ENCODE results near the gene DEF6. TPM values are rescaled to one million over a fixed set of nuclear protein-coding genes. Genes with fewer than 3 reads are reported as not detected.

The DEF6 gene
- total RNA-seq (10 to 100 TPM in 1 of 9 donors, 1 to 10 TPM in 5, under 1 TPM in 3; 0.38 to 14.4 (median 1.3) TPM), polyA plus RNA-seq (under 1 TPM; 0.72 to 0.86 TPM)
- long read RNA-seq, donor 1, partial matches to known transcripts, result 0 of 4 reads
- long read RNA-seq, donor 1, other reads (novel, unspliced or antisense), result 2 of 4 reads
- long read RNA-seq, donor 2, partial matches to known transcripts, result 0 of 4 reads
- long read RNA-seq, donor 2, other reads (novel, unspliced or antisense), result 0 of 4 reads
- long read RNA-seq, donor 3, partial matches to known transcripts, result 1 of 4 reads
- long read RNA-seq, donor 3, other reads (novel, unspliced or antisense), result 1 of 4 reads

GRCh38 chr6:35297601-35298481, at the start of gene DEF6:
Gene DEF6, plus strand, starts transcription at chr6:35297818. Its CDS starts 39 bp downstream, at chr6:35297857.
- 26 to 35% (median 33%) methylated on average over 20 to 35 of the region's 35 CpGs for WGBS, 4 donors
- peak; percentile 54 to 82 (median 70) for TF ChIP-seq CTCF (IDR thresholded peaks at IDR 0.05)
- peak in 1 of 2 donors; percentile 32 for TF ChIP-seq POLR2A (IDR thresholded peaks at IDR 0.05)
- Histone ChIP-seq H3K27ac (peak within 1 kb of the TSS in 7 of 12 donors; percentile 41 to 93 (median 49)), H3K4me1 (peaks cover 0 to 58% (median 15%) of the 10 kb centered on the region in 12 donors), H3K4me3 (peak within 1 kb of the TSS in 11 of 12 donors; percentile 20 to 71 (median 47)), H3K36me3 (peaks cover 0 to 35% (median 24%) of the 10 kb centered on the region in 9 donors), H3K9me3 (no peaks in the 10 kb centered on the region), H3K27me3 (no peaks in the 10 kb centered on the region)
- DNase-seq, result peak; percentile 79 to 90 (median 84)
- peak; percentile 82 to 94 (median 88) for ATAC-seq
- intact Hi-C loops (cut with DNase I), result loop anchor here in 8 of 10 donors (1.0 to 5.0 kb wide), 5 partner anchors 29 to 154 kb away; partner anchors contain the start of gene FANCE (in 2 of the 8)

GRCh38 chr6:35248300-35248699, 49.3 kb upstream of the DEF6 start:
- Histone ChIP-seq H3K4me1 (peaks cover 0 to 43% (median 19%) of the 10 kb centered on the region in 12 donors), H3K27ac (peak overlapping the region in 6 of 12 donors; percentile 8 to 46 (median 24)), H3K36me3 (peaks cover 0 to 36% (median 29%) of the 10 kb centered on the region in 9 donors), H3K9me3 (no peaks in the 10 kb centered on the region), H3K4me3 (no peak overlapping the region), H3K27me3 (no peaks in the 10 kb centered on the region)
- ATAC-seq, result no peak
- 55 to 60% (median 57%) methylated on average over 3 of the region's 3 CpGs for WGBS, 4 donors
- no peak for TF ChIP-seq POLR2A (IDR thresholded peaks at IDR 0.05)
- no peak for TF ChIP-seq CTCF (IDR thresholded peaks at IDR 0.05)
- DNase-seq, result no peak
- intact Hi-C loops (cut with DNase I), result loop anchor here in 1 of 10 donors (10.0 kb wide), 2 partner anchors 263 to 353 kb away; no protein-coding TSS in a partner anchor

GRCh38 chr6:35248965-35249364, 48.7 kb upstream of the DEF6 start:
- Histone ChIP-seq H3K4me3 (no peak overlapping the region), H3K9me3 (no peaks in the 10 kb centered on the region), H3K27me3 (no peaks in the 10 kb centered on the region), H3K4me1 (peaks cover 0 to 48% (median 19%) of the 10 kb centered on the region in 12 donors), H3K36me3 (peaks cover 0 to 29% (median 22%) of the 10 kb centered on the region in 9 donors), H3K27ac (peak overlapping the region in 6 of 12 donors; percentile 8 to 46 (median 24))
- ATAC-seq, result peak; percentile 38 to 74 (median 56)
- intact Hi-C loops (cut with DNase I), result loop anchor here in 1 of 10 donors (10.0 kb wide), 2 partner anchors 264 to 354 kb away; no protein-coding TSS in a partner anchor
- WGBS, 4 donors, result 43 to 57% (median 56%) methylated on average over 3 of the region's 3 CpGs
- TF ChIP-seq CTCF (IDR thresholded peaks at IDR 0.05), result no peak
- TF ChIP-seq POLR2A (IDR thresholded peaks at IDR 0.05), result no peak
- no peak for DNase-seq

Measured in heart left ventricle (tissue), 16 donors.